HEK293T (cell line): ENCODE results near the gene VAT1.

Experiments
- BHLHE40 ChIP-seq: fragments of 450-650 bp; IDR thresholded peaks from 2 replicates; pipeline ENCODE4 v1.6.1; 2016; ENCODE audit warnings: mild to moderate bottlenecking, moderate library complexity, borderline replicate concordance
- FOXA1 ChIP-seq: fragments of 450-650 bp; IDR thresholded peaks from 2 replicates; pipeline ENCODE4 v1.6.1; 2016; ENCODE audit warnings: mild to moderate bottlenecking
- FOXM1 ChIP-seq: fragments of 450-650 bp; IDR thresholded peaks from 2 replicates; pipeline ENCODE4 v1.6.1; 2017; ENCODE audit warnings: mild to moderate bottlenecking, borderline replicate concordance
- L3MBTL2 ChIP-seq: fragments of 450-650 bp; conservative IDR thresholded peaks from 2 replicates; pipeline ENCODE4 v1.6.1; 2016; ENCODE audit warnings: mild to moderate bottlenecking
- NFRKB ChIP-seq: fragments of 450-650 bp; IDR thresholded peaks from 2 replicates; pipeline ENCODE4 v1.6.1; 2016; ENCODE audit warnings: mild to moderate bottlenecking, moderate library complexity
- SP1 ChIP-seq: fragments of 450-650 bp; IDR thresholded peaks from 2 replicates; pipeline ENCODE4 v1.6.1; 2017

DNA sequence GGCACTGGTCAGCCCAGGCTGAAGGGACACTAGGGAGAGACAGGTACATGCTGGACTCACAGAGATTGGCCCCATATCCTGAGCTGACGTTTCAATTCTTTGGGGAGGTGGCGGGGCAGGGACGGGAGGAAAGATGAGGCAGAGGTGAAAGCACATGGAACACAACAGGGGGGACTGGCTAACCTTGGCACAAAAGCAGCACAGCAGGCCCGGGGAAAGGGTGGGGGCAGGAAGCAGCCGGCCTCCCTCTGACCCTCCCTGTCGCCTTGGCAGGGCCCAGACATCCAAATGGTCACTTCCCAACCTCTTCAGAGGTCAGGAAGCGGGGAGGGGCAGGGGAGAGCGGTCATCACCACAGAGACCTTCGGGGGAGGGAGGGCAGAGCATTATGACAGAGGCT lies 6.6 kb downstream of the VAT1 start:
- TF ChIP-seq SP1 (no peak), L3MBTL2 (no peak), NFRKB (no peak), FOXM1 (no peak), FOXA1 (no peak), BHLHE40 (no peak)
